GM21786 (cell line): ENCODE measurements around the gene MT1H.

Experiments
- ATAC-seq: cut with Tn5 transposase; IDR thresholded peaks from one replicate; pipeline ENCODE4 v1.9.1; 2021; ENCODE audit not compliant: unreplicated experiment

MT1H gene

GRCh38 chr16:56682703-56683397 lies 13.2 kb downstream of the MT1H start:
- ATAC-seq: no peak

- ATAC-seq: no peak
These were observed 14.0 kb downstream of the MT1H start for GRCh38 chr16:56683424-56684172.

- no peak for ATAC-seq
These were observed 14.8 kb downstream of the MT1H start for GRCh38 chr16:56684256-56684925.

GRCh38 chr16:56684926-56685590 lies 15.4 kb downstream of the MT1H start:
- ATAC-seq: no peak

- ATAC-seq: no peak
These were observed 17.1 kb downstream of the MT1H start for GRCh38 chr16:56686758-56687157.

- ATAC-seq: no peak
These were observed 19.1 kb downstream of the MT1H start for GRCh38 chr16:56688762-56689161.

GRCh38 chr16:56689171-56689570 lies 19.6 kb downstream of the MT1H start:
- ATAC-seq: no peak

GRCh38 chr16:56690420-56691122 lies 21.0 kb downstream of the MT1H start:
- ATAC-seq: no peak

- ATAC-seq: no peak
These were observed 22.3 kb downstream of the MT1H start for GRCh38 chr16:56691885-56692284.

GRCh38 chr16:56695246-56695645 lies 25.6 kb downstream of the MT1H start:
- ATAC-seq: no peak

- ATAC-seq: no peak
These were observed 28.0 kb downstream of the MT1H start for GRCh38 chr16:56697456-56698155.

GRCh38 chr16:56700195-56700594 lies 30.6 kb downstream of the MT1H start:
- no peak for ATAC-seq

- ATAC-seq: no peak
These were observed 31.0 kb downstream of the MT1H start for GRCh38 chr16:56700631-56701030.

- no peak for ATAC-seq
These were observed 31.9 kb downstream of the MT1H start for GRCh38 chr16:56701534-56701933.

- no peak for ATAC-seq
These were observed 33.2 kb downstream of the MT1H start for GRCh38 chr16:56702836-56703235.

- ATAC-seq: no peak
These were observed 39.2 kb downstream of the MT1H start for GRCh38 chr16:56708525-56709442.

GRCh38 chr16:56709443-56710040 lies 39.9 kb downstream of the MT1H start:
- no peak for ATAC-seq

GRCh38 chr16:56710181-56710737 lies 40.6 kb downstream of the MT1H start:
- ATAC-seq: no peak
